HG03159 (cell line): ENCODE results near the gene DIAPH3.

Experiments
- ATAC-seq: cut with Tn5 transposase; IDR thresholded peaks from one replicate; pipeline ENCODE4 v1.9.1; 2021; ENCODE audit warnings: mild to moderate bottlenecking, moderate library complexity; ENCODE audit not compliant: unreplicated experiment

DIAPH3 gene

DNA sequence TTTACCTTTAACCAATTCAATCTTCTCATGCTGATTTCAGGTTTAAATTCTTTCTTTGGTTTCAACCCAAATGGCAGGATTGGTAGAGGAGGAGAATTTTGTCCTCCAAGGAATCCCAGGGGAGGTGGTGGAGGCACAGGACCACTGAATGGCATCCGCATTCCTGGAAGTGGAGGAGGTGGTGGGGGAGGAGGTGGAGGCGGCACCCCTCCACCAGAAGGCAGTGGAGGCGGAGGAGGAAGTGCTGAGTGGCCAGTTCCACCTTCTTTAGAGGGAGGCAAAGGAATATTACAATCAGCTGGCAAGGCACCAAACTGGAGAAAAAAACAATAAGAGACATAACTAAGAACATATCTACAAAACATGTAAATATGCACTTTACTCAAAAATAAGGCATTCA lies 192.9 kb downstream of the DIAPH3 start:
- ATAC-seq, result no peak

DNA sequence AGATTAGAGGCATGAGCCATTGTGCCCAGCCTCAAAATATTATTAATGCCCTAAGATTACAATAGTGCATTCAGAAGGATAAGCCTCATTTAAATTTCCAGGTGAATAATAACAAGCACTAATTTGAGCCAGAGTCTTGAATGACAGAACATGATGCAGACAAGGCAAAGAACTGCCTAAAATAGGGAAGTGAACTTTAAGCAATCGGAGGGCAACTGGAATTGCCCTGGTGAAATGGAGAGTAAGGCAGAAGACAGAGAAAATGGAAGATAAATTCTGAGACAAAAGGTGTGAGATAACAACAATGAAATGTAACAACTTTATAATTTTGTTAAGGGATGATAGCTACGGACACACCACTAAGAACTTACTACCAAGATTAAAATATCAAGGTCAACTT lies 199.9 kb downstream of the DIAPH3 start:
- no peak for ATAC-seq

DNA sequence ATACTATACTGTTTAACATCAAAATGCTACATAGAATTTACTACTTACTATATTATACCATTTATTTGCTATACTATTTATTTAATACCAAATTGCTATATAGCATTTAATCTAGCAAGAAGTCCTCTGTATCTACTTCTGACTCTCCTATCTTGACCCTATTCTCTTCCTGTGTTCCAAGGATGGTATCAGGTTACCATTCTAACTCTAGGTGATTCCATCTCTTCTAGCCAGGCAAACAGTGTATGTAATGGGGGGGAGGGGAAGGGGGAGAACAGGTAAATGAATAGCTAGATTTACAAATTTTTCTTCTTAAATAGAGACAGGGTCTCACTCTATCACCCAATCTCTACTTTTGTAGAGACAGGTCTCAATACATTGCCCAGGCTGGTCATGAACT lies 200.3 kb downstream of the DIAPH3 start:
- no peak for ATAC-seq

DNA sequence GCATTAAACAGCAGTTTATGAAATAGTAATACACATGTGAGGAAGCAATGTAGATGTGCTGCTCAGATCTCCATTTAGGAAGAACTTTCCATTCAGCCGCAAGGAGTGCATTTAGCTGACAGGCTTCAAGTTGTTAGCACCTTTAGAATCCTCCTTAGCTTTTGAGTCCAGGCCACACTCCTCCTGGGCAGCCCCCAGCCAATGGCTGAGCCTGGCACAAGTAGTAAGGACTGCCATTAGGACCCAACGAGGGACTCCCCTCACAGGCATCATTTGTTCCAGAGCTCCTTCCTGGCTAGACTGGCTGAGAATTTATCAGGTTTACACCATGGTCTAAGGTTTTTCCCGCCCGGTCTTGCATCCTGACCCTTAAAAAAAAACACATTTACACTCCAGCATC lies 201.4 kb downstream of the DIAPH3 start:
- no peak for ATAC-seq

DNA sequence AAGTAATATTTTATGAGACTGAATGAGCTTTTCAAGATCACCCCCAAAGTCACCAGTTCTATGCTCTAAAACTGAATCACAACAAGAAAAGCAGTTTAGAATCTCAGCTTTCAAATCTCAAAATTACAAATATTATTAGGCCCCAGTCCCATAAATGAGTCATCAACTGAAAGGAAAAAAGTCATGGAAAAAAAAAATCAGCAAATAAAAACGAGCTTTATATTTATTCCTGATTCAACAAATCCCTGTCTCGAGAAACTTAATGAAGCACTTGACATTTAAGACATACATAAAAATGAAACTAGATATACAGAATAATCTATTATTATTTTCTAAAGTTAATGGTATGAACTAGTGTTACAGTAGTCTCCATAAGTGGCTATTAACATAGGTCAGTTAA lies 203.0 kb downstream of the DIAPH3 start:
- ATAC-seq, result no peak

DNA sequence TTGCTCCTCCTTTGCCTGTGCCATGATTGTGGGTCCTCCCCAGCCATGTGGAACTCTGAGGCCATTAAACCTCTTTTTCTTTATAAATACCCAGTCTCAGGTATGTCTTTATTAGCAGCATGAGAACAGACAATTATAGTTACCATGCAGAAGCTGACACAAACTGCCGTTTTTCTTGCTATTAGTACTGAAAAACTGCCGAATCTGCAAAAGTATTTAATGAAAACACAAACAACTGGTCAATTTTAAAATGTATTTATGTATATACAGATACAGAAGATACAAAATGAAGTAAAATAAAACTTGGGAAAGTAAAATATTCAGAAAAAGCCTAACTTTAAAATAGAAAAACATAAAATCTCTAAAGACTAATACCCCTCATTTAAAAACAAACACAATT lies 206.3 kb downstream of the DIAPH3 start:
- ATAC-seq, result no peak

DNA sequence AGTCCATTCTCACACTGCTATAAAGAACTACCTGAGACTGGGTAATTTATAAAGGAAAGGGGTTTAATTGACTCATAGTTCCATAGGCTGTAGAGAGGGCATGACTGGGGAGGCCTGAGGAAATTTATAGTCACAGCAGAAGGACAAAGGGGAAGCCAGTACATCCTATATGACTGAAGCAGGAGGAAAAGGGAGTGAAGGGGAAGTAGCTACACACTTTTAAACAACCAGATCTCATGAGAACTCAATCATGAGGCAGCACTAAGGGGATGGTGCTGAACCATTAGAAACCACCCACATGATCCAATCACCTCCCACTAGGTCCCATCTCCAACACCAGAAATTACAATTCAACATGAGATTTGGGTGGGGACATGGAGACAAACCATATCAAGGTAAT lies 209.1 kb downstream of the DIAPH3 start:
- no peak for ATAC-seq

DNA sequence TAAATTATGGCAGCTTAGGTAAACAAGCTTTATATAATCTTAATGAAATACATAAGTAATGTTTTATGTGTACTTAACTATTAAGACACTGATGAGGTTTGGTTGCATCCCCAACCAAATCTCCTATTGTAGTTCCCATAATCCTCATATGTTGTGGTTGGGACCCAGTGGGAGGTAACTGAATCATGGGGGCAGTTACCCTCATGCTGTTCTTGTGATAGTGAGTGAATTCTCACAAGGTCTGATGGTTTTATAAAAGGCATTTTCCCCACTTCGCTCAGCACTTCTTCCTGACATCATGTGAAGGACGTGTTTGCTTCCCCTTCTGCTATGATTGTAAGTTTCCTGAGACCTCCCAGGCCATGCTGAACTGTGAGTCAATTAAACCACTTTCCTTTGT lies 212.7 kb downstream of the DIAPH3 start:
- no peak for ATAC-seq

DNA sequence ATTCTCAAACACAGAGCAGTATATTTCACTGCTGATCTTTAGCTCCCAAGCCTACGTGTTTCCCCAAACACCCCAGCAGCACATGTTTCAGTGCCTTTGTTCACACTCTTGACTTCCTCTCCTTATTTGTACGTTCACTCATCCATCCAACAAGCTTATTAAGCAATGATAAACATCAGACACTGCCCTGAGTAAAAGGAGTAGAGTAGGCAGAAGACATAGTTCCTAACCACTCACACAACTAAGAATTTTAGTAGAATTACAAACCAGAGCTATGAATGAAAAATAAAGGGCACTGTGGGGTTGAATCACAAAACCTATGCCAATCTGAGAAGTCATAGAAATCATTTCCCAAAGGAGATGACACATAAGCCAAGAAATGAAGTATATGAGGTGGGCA lies 213.5 kb downstream of the DIAPH3 start:
- ATAC-seq, result no peak

DNA sequence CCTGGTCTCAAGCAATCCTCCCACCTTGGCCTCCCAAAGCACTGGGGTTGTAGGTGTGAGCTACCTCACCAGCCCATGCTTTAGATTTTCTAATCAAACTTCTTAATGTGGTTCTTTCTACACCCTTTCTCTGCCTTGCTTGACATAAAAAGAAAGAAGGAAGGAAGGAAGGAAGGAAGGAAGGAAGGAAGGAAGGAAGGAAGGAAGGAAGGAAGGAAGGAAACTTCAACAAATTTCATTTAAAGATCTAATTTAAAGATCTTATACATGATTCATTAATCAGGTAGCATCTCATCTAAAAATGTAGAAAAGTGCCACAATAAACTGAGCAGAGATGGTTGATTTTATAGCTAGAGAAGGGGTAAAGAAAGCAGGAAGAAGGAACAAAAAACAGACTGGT lies 215.0 kb downstream of the DIAPH3 start:
- ATAC-seq, result no peak

DNA sequence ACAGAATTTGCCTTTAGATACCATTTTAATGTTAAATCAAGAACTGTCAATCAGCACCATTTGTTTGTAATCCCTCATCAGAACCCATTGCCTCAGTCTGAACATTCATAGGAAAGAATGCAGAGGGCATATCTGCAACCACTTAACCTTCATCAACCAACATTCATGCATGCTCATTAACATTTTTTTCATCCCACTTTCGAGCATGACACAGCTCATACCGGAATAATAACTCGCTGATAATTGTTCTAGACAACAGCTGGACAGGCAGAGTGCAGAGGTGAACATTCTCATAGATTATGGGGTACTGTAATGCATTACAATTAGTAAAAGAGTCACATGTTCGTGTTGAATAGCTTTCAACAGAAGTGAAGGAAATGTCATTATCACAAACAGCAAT lies 216.8 kb downstream of the DIAPH3 start:
- ATAC-seq, result no peak

DNA sequence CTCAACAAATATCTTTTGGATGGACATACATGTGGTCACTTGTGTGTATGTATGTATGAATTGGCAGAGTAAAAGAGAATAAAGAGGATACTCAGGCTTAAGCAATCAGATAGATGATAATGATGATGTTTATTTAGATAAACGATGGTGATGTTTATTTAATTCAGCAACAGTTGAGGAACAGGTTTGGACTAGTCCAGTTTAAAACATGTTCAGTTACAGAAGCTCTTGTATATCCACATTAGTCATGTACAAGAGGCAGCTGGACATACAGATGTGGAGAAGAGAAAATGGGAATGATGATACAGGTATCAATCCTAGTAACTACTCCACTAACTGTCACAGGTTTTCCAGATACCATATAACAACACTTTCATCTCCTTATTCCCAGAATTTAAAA lies 232.1 kb downstream of the DIAPH3 start:
- ATAC-seq, result no peak

DNA sequence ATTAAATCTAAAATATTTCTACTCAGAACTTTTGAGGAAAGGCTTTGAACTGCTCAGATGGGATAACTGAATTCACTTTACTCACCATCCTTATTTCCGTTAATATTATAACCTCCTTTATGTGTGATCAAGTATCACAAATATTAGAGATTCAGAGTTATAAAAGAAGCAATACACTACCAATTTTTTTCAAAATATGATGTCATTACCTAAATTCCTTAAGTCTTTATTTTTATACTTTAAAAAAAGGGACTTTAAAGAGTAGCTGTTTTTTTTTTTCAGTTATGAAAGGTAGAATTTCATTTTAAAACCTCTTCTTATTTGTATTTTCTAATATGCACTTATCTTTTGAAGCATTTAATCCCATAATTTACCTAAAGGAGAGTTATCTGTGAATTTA lies 239.5 kb downstream of the DIAPH3 start:
- ATAC-seq, result no peak

DNA sequence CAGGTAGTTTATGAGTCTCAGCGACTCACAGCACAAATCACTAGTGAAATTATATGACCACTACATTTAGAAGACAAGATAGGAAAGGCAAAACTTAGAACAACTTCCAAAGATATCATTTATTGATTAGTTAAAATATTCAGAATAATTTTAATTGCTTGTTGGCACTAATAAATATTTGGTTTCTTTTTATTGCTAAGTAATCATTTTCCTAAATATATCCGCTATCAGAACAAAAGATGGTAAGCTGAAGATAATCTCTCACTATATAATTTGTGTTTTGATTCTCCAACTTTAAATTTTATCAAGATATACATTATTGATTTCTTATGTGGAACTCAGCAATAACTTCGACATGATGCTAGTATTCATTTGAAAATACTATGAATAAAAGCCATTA lies 248.5 kb downstream of the DIAPH3 start:
- ATAC-seq, result no peak

DNA sequence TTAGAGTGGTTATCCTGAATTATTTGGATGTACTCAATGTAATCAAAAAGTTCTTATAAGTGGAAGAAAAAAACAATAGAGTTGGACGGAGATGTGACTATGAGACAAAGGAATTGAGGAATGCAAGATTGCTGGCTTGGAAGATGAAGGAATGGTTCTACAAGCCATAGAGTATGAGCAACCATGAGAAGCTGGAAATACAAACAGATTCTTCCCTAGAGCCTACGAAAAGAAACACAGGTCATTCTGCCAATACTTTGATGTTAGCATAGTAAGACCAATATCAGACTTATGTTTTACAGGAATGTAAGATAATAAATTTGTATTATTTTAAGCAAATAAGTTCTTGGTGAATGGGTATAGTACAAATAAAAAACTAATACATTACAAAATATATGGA lies 249.2 kb downstream of the DIAPH3 start:
- ATAC-seq, result no peak

DNA sequence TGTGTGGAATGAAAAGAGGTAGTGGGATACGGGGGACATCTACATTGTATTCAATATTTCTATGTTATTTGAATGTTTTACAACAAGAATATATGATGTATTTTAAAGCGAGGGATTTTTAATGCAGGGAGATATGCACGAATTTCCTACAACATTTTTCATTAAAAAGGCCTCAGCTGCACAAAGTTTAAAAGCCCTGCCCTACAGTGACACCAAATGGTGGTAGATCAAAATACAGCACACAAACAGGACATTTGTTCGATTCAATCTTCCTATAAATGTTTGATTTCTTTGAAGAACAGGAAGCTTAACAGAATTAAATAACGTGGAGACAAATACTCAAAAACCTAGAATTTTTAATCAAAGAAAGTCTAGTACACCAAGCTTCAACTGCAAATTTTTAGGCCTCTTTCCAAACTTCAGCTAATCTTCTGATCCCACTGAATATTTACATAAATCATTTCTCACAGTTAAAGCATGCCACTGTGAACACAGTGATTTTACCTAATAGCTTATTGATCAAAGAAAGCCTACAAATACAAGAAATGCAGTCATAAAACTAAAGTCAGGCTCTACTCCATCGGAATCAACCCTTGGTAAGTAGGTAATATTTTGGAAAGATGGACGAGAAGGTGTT lies 257.2 kb downstream of the DIAPH3 start:
- ATAC-seq, result no peak

DNA sequence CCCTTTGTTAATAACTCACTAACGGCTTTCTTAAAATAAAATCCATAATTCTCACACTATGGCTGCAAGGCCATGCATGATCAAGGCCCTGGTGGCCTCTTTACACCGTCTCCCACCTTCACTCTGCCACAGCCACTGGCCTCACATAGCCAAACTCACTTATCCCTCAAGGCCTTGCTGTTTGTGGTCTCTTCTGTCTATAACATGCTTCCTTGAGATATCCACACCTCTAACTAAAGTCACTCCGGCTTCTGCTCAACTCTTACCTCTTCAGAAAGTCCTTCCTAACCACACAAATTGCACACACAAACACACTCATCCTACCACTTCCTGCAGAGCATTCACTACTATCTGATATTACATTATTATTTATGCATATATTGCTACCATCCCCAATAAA lies 262.5 kb downstream of the DIAPH3 start:
- ATAC-seq, result no peak

DNA sequence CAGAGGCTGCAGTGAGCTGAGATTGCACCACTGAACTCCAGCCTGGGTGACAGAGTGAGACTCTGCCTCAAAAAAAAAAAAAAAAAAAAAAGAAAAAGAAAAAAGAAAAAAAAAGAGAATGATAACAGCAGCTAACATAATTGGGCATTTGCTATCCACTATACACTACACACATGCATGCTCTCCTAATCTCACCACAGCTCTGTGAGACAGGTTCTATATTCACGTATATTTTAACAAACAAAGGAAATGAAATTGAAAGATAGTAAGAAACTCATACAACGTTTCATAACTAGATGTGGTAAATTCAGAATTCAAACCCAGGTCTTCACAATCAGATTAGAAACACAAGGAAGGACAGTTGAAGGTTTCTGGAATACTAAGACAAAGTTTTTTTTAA lies 265.7 kb downstream of the DIAPH3 start:
- no peak for ATAC-seq

DNA sequence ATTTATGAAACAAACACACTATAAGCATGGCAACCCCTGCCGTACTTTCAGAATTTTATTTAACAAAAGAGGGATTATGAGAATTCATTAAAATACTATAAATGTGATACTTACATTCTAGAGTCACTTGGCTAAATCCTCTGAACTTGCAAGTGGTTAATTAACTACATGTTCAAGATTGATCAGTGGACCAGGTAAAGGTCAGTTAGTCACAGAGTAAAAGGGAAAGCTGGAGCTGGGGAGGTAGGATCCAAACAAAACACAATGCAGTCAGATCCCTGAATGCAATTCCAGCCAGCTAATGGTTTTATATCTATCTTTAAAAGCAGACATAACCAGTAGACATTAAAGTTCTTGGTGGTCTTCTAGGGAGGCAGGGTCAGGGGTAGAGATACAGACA lies 270.5 kb downstream of the DIAPH3 start:
- no peak for ATAC-seq

DNA sequence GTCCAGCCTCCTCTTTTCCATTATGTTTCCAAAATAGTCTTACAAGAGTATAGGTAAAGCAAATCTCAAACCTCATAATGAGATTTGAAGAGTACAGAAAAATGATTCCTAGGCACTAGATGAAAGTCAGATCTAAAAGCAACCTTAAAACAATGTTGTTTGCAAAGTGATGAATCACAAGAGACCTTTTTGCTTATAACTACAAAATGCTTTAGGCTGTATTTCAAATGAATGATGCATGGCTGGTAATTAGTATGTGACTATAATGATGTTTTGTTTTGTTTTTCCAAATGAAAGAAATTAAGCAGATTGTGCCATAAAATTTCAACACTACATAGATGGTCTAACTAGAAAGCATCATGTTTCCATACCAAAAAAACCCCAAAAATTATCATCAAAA lies 272.7 kb downstream of the DIAPH3 start:
- no peak for ATAC-seq

DNA sequence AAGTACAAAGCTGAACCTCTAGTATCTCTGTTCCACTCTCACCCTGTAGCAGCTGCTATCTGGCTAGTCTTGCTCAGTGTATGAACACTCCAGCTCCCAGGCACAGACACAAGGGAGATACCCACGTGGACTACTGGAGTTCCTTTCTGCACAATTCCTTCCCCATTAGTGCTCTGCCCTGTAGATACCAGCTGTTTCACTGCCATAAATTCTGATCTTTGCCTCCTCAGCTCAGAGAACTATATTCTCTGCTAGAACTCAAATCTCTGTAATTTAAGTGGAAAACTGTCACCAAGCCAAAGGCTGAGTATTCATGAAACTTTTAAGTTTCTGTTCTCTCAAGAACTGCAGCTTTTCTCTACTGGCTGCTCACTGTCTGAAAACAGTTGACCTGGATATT lies 273.7 kb downstream of the DIAPH3 start:
- no peak for ATAC-seq

DNA sequence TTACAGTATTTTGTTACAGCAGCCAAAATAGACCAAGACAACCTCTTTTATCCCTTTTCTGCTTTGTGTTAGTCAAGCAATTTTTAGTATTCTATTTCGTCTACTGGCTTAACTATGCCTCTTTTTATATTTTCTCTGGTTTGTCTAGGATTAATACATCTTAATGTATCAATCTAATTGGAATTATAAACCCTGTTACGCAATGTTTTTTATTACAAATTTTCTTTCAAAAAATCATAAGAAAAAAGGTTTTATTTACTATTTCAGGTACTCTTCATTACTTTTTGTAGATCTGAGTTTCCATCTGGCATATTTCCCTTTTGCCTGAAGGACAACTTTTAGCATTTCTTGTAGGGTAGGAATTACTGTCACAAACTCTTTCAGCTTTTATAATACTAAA lies 275.3 kb downstream of the DIAPH3 start:
- no peak for ATAC-seq

DNA sequence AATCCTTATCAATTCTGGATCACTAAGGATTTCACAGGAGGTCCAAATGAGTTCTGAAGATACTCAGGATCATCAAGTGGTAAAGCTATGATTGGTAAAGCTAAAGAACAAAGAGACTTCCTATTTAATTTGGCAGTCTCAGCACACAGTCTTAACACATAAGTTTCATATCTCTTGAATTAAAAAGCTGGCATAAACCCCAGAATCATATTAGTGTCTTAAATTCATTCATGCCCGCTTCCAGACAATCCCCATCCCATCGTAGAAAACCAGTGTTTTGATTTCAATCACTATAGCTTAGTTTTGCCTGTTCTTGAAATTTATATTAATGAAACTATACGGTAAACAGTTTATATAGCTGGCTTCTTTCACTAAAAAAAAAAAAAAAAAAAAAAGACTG lies 278.7 kb downstream of the DIAPH3 start:
- ATAC-seq, result no peak

DNA sequence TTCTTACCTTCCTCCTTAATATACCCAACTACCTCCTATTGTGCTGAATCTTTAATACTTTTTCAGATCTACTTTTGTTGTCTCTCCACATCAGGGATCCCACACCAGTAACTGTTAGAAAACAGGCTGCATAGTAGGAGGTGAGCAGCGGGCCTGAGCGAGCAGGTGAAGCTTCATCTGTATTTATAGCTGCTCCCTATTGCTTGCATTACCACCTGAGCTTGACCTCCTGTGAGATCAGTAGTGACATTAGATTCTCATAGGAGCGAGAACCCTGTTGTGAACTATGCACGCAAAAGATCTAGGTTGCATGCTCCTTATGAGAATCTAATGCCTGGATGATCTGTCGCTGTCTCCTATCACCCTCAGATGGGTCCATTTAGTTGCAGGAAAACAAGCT lies 279.8 kb downstream of the DIAPH3 start:
- ATAC-seq, result no peak
